ENCODE results near the gene TRPM8. TPM values are rescaled to one million over a fixed set of nuclear protein-coding genes. Genes with fewer than 3 reads are reported as not detected.

The TRPM8 gene
- total and polyA plus RNA-seq, 7 donors: not detected

GRCh38 chr2:233976690-233977294, 59.6 kb downstream of the TRPM8 start:
- Histone ChIP-seq H3K27me3 (ENCODE audit: insufficient read depth in 3 of 3, low read length in 2 of 3) (peaks cover 0 to 2% (median 0%) of the 10 kb centered on the region in 3 donors), H3K4me1 (no peaks in the 10 kb centered on the region), H3K9me3 (no peaks in the 10 kb centered on the region), H3K27ac (no peak overlapping the region), H3K36me3 (ENCODE audit: insufficient read depth in 1 of 2, low read depth in 1 of 2) (no peaks in the 10 kb centered on the region), H3K4me3 (no peak overlapping the region)
- intact Hi-C loops (cut with DNase I): loop anchor here in 1 of 2 donors (5.0 to 10.0 kb wide), 2 partner anchors 571 to 1138 kb away; no protein-coding TSS in a partner anchor
- DNase-seq: no peak
- TF ChIP-seq, protein P1, sequence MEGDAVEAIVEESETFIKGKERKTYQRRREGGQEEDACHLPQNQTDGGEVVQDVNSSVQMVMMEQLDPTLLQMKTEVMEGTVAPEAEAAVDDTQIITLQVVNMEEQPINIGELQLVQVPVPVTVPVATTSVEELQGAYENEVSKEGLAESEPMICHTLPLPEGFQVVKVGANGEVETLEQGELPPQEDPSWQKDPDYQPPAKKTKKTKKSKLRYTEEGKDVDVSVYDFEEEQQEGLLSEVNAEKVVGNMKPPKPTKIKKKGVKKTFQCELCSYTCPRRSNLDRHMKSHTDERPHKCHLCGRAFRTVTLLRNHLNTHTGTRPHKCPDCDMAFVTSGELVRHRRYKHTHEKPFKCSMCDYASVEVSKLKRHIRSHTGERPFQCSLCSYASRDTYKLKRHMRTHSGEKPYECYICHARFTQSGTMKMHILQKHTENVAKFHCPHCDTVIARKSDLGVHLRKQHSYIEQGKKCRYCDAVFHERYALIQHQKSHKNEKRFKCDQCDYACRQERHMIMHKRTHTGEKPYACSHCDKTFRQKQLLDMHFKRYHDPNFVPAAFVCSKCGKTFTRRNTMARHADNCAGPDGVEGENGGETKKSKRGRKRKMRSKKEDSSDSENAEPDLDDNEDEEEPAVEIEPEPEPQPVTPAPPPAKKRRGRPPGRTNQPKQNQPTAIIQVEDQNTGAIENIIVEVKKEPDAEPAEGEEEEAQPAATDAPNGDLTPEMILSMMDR (IDR thresholded peaks at IDR 0.05): no peak
- no peak for ATAC-seq
- WGBS, 3 donors: 59 to 62% (median 60%) methylated on average over 8 of the region's 8 CpGs

DNA sequence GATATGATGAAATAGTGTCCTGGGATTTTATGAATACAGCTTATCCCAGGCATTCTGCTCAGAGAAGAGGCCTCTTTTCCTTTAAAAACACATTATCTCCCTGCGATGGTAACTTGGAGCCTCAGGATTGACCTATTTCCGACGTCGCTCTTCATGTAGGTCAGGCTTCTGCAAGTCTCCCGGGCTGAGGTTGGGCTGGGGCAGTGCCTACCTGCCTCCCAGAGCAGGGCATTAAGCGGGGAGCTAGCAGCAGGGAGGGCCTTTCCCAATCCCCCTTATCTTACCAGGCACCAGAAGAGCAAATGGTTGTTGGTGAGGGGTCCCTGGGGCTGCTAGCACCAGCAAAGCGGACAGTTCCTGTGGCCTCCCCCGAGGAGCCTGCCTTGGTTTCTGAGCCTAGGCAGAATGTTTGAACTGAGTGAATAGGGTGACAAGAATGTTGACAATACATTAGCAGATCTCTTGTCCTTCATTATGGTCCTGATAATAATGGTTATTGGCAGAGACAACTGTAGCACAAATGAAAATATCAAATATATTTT, 60.2 kb downstream of the TRPM8 start:
- Histone ChIP-seq H3K9me3 (no peaks in the 10 kb centered on the region), H3K4me3 (no peak overlapping the region), H3K27ac (no peak overlapping the region), H3K4me1 (no peaks in the 10 kb centered on the region), H3K36me3 (ENCODE audit: insufficient read depth in 1 of 2, low read depth in 1 of 2) (no peaks in the 10 kb centered on the region), H3K27me3 (ENCODE audit: insufficient read depth in 3 of 3, low read length in 2 of 3) (peaks cover 0 to 2% (median 0%) of the 10 kb centered on the region in 3 donors)
- DNase-seq: no peak
- 66 to 78% (median 71%) methylated on average over 8 of the region's 8 CpGs for WGBS, 3 donors
- ATAC-seq: no peak
- intact Hi-C loops (cut with DNase I): loop anchor here in 1 of 2 donors (5.0 to 10.0 kb wide), 2 partner anchors 570 to 1137 kb away; no protein-coding TSS in a partner anchor
- TF ChIP-seq, protein P1 (IDR thresholded peaks at IDR 0.05): no peak

GRCh38 chr2:233979748-233980147, 62.6 kb downstream of the TRPM8 start:
- ATAC-seq (no peak), DNase-seq (no peak)
- peaks cover 0 to 2% (median 0%) of the 10 kb centered on the region in 3 donors for H3K27me3 ChIP-seq (ENCODE audit: insufficient read depth in 3 of 3, low read length in 2 of 3)
- 27 to 46% (median 32%) methylated on average over 4 of the region's 4 CpGs for WGBS, 3 donors
- no peak overlapping the region for H3K4me3 ChIP-seq
- TF ChIP-seq, protein P1 (IDR thresholded peaks at IDR 0.05): no peak
- no peaks in the 10 kb centered on the region for H3K4me1 ChIP-seq
- no peak overlapping the region for H3K27ac ChIP-seq
- H3K36me3 ChIP-seq (ENCODE audit: insufficient read depth in 1 of 2, low read depth in 1 of 2): no peaks in the 10 kb centered on the region
- H3K9me3 ChIP-seq: no peaks in the 10 kb centered on the region
- intact Hi-C loops (cut with DNase I): loop anchor here in 1 of 2 donors (5.0 to 10.0 kb wide), 2 partner anchors 568 to 1135 kb away; no protein-coding TSS in a partner anchor

DNA sequence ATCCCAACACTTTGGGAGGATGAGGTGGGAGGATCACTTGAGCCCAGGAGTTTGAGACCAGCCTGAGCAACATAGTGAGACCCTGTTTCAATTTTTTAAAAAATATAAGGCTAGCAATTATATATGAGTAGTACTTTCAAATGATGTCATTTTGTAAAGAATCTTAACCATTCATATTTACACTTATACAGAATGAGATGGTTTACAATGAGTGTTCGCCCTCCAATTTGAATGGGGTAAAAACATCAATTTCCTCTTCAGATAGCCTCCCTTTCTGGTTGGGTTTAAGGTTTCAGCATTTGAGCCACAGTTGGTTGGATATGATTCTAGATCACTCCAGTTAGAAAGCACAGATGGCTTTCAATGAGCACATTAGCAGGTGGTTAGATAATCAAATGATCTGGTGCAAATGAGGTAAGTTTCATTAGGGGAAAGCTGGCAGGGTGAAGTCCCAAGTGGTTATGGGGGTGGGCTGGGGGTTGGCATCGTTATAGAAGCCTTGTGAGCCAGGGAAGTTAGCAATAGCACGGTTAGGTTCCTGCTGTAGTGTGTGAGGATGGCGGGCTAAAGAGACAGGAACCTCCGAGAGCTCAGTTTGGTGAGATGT, 63.9 kb downstream of the TRPM8 start:
- WGBS, 3 donors: 40 to 52% (median 44%) methylated on average over 5 of the region's 5 CpGs
- H3K27me3 ChIP-seq (ENCODE audit: insufficient read depth in 3 of 3, low read length in 2 of 3): peaks cover 0 to 3% (median 0%) of the 10 kb centered on the region in 3 donors
- DNase-seq (no peak), ATAC-seq (no peak)
- H3K4me3 ChIP-seq: no peak overlapping the region
- intact Hi-C loops (cut with DNase I): no loop called here
- H3K27ac ChIP-seq: no peak overlapping the region
- TF ChIP-seq, protein P1 (IDR thresholded peaks at IDR 0.05): no peak
- H3K36me3 ChIP-seq (ENCODE audit: insufficient read depth in 1 of 2, low read depth in 1 of 2): no peaks in the 10 kb centered on the region
- no peaks in the 10 kb centered on the region for H3K9me3 ChIP-seq
- H3K4me1 ChIP-seq: no peaks in the 10 kb centered on the region

Measured in psoas muscle (tissue), 8 donors.